Keratinocyte (primary cell): ENCODE data around the gene ITGB2. TPM values are rescaled to one million over a fixed set of nuclear protein-coding genes. Genes with fewer than 3 reads are reported as not detected.
"Not testable (repeated sequence)": the region's sequence is repeated elsewhere in the genome, so short reads cannot be mapped to it uniquely, and the experiment has no call there.

Source experiments
- DNase-seq: peaks from one replicate; pipeline ENCODE4 v3.0.0-alpha.2; 2011; ENCODE audit warnings: low read depth, missing footprints, low spot score
- FAIRE-seq: peaks from 2 replicates; lab custom pipeline; 2011; peaks lifted over from hg19 to GRCh38; lab: Jason Lieb, UNC
- H2AFZ ChIP-seq: 2 replicates; pipeline ENCODE4 v1.6.0; 2012; ENCODE audit warnings: low read length, control low read depth, inconsistent platforms; ENCODE audit not compliant: control insufficient read depth
- H3K27ac ChIP-seq: 2 replicates; pipeline ENCODE4 v1.5.1; 2011; ENCODE audit warnings: low read length; ENCODE audit not compliant: control insufficient read depth, insufficient read depth
- H3K27me3 ChIP-seq: 3 replicates; pipeline ENCODE4 v1.6.0; 2011; ENCODE audit warnings: low read length; ENCODE audit not compliant: control insufficient read depth, insufficient read depth; ENCODE audit errors: extremely low read depth
- H3K36me3 ChIP-seq, 2 experiments: 2 replicates in 1 of 2; 3 replicates in 1 of 2; pipeline ENCODE4 v1.5.1; 2011; ENCODE audit warnings: low read length in 2 of 2, mild to moderate bottlenecking in 1 of 2; ENCODE audit not compliant: control insufficient read depth in 2 of 2, insufficient read depth in 2 of 2; ENCODE audit errors: extremely low read depth in 1 of 2
- H3K4me1 ChIP-seq: 3 replicates; pipeline ENCODE4 v1.5.1; 2011; ENCODE audit warnings: low read length; ENCODE audit not compliant: control insufficient read depth, insufficient read depth; ENCODE audit errors: extremely low read depth
- H3K4me2 ChIP-seq: 3 replicates; pipeline ENCODE4 v1.6.0; 2011; ENCODE audit warnings: low read depth, low read length; ENCODE audit not compliant: control insufficient read depth, insufficient read depth; ENCODE audit errors: extremely low read depth
- H3K4me3 ChIP-seq, 3 experiments: fragments of 200-600 bp in 1 of 3; sonication (generic) in 1 of 3; 2 replicates in 2 of 3; 3 replicates in 1 of 3; pipeline ENCODE4 v1.5.1; 2011 to 2016; ENCODE audit warnings: low read length in 3 of 3, mild to moderate bottlenecking in 3 of 3, control low read depth in 2 of 3, inconsistent platforms in 1 of 3, low read depth in 1 of 3, mixed read lengths in 1 of 3, mixed run types in 1 of 3, moderate library complexity in 1 of 3; ENCODE audit not compliant: control insufficient read depth in 2 of 3, insufficient read depth in 2 of 3; ENCODE audit errors: extremely low read depth in 1 of 3
- H3K79me2 ChIP-seq: 2 replicates; pipeline ENCODE4 v1.6.0; 2012; ENCODE audit warnings: low read length; ENCODE audit not compliant: control insufficient read depth, insufficient read depth
- H3K9ac ChIP-seq: 3 replicates; pipeline ENCODE4 v1.6.0; 2011; ENCODE audit warnings: low read length; ENCODE audit not compliant: control insufficient read depth, insufficient read depth; ENCODE audit errors: extremely low read depth
- H3K9me1 ChIP-seq: 3 replicates; pipeline ENCODE4 v1.6.0; 2011; ENCODE audit warnings: low read length; ENCODE audit not compliant: control insufficient read depth, insufficient read depth; ENCODE audit errors: extremely low read depth
- H3K9me3 ChIP-seq: 2 replicates; pipeline ENCODE4 v1.5.1; 2012; ENCODE audit warnings: low read depth, low read length; ENCODE audit not compliant: control insufficient read depth
- H4K20me1 ChIP-seq: 3 replicates; pipeline ENCODE4 v1.6.0; 2011; ENCODE audit warnings: low read length; ENCODE audit not compliant: control insufficient read depth, insufficient read depth; ENCODE audit errors: extremely low read depth
- EZH2 ChIP-seq: IDR thresholded peaks from one replicate; pipeline ENCODE4 v1.6.1; 2012; ENCODE audit warnings: inconsistent platforms, mild to moderate bottlenecking, low read length, moderate library complexity
- dilution Hi-C: fragments of 300-500 bp; cut with MboI; formaldehyde crosslinking; loops from one replicate; pipeline ENCODE4 v1.7.0; 2020; ENCODE audit warnings: low sequenced_read_pairs; ENCODE audit not compliant: extremely low pct_ligation_motif_present
- polyA plus RNA-seq, 5 experiments: library from polyadenylated mRNA; depleted of rRNA in 3 of 5; stranded (reverse) in 3 of 5; stranded (forward) in 1 of 5; unstranded in 1 of 5; fragments of >200 nt; gene quantifications; 1 replicate in 1 of 5; 2 replicates in 3 of 5; 3 replicates in 1 of 5; pipeline versions ENCODE4 v1.2.1 to v1.2.3, GENCODE V29; 2011 to 2012; ENCODE audit warnings: missing spikeins in 2 of 5, low read depth in 1 of 5, low replicate concordance in 1 of 5
- TF ChIP-seq, protein P1 (sequence below), 3 experiments: IDR thresholded peaks in 1 of 3; conservative IDR thresholded peaks in 1 of 3; optimal IDR thresholded peaks in 1 of 3; 2 replicates in 2 of 3; 3 replicates in 1 of 3; pipeline versions ENCODE3 to v1.5.1; 2011; ENCODE audit warnings: low read length in 3 of 3, mild to moderate bottlenecking in 3 of 3, moderate library complexity in 2 of 3, control low read depth in 1 of 3, inconsistent platforms in 1 of 3; ENCODE audit not compliant: insufficient read depth in 2 of 3; ENCODE audit errors: extremely low read depth in 1 of 3

ITGB2 gene
- polyA plus RNA-seq, 1 donor (not counting 4 experiments of a cell fraction or from before 2014, with no cell fraction given): 0.55 TPM

- H3K9ac ChIP-seq: no peak overlapping the region
- no peak overlapping the region for H3K4me3 ChIP-seq
- DNase-seq (no peak), FAIRE-seq (no peak)
- TF ChIP-seq, protein P1, sequence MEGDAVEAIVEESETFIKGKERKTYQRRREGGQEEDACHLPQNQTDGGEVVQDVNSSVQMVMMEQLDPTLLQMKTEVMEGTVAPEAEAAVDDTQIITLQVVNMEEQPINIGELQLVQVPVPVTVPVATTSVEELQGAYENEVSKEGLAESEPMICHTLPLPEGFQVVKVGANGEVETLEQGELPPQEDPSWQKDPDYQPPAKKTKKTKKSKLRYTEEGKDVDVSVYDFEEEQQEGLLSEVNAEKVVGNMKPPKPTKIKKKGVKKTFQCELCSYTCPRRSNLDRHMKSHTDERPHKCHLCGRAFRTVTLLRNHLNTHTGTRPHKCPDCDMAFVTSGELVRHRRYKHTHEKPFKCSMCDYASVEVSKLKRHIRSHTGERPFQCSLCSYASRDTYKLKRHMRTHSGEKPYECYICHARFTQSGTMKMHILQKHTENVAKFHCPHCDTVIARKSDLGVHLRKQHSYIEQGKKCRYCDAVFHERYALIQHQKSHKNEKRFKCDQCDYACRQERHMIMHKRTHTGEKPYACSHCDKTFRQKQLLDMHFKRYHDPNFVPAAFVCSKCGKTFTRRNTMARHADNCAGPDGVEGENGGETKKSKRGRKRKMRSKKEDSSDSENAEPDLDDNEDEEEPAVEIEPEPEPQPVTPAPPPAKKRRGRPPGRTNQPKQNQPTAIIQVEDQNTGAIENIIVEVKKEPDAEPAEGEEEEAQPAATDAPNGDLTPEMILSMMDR (optimal IDR thresholded peaks at IDR 0.05 in 1 of 3, IDR thresholded peaks at IDR 0.05 in 1 of 3, conservative IDR thresholded peaks at IDR 0.05 in 1 of 3; ENCODE audit: extremely low read depth in 1 of 3, insufficient read depth in 2 of 3, low read length in 3 of 3): no peak
- no peak for TF ChIP-seq EZH2
- no peaks in the 10 kb centered on the region for H3K79me2 ChIP-seq
- H2AFZ ChIP-seq: no peak overlapping the region
- dilution Hi-C loops: no loop called here
- H3K4me1 ChIP-seq: peaks cover 29% of the 10 kb centered on the region
- no peaks in the 10 kb centered on the region for H4K20me1 ChIP-seq
- no peak overlapping the region for H3K27ac ChIP-seq
- no peaks in the 10 kb centered on the region for H3K9me1 ChIP-seq
- no peaks in the 10 kb centered on the region for H3K36me3 ChIP-seq
- H3K27me3 ChIP-seq: peaks cover 15% of the 10 kb centered on the region
- H3K4me2 ChIP-seq: no peak overlapping the region
- H3K9me3 ChIP-seq: no peaks in the 10 kb centered on the region
Observed at GRCh38 chr21:44881198-44881872, 39.4 kb downstream of the ITGB2 start.

GRCh38 chr21:44880405-44881197, 40.1 kb downstream of the ITGB2 start:
- DNase-seq (no peak), FAIRE-seq (no peak)
- Histone ChIP-seq H3K4me2 (no peak overlapping the region), H3K79me2 (no peaks in the 10 kb centered on the region), H3K9me3 (no peaks in the 10 kb centered on the region), H3K4me1 (peaks cover 29% of the 10 kb centered on the region), H3K36me3 (no peaks in the 10 kb centered on the region), H3K4me3 (no peak overlapping the region), H3K27ac (no peak overlapping the region), H4K20me1 (no peaks in the 10 kb centered on the region), H3K27me3 (peaks cover 7% of the 10 kb centered on the region), H2AFZ (no peak overlapping the region), H3K9ac (no peak overlapping the region), H3K9me1 (no peaks in the 10 kb centered on the region)
- dilution Hi-C loops: no loop called here
- TF ChIP-seq, protein P1 (optimal IDR thresholded peaks at IDR 0.05 in 1 of 3, IDR thresholded peaks at IDR 0.05 in 1 of 3, conservative IDR thresholded peaks at IDR 0.05 in 1 of 3; ENCODE audit: extremely low read depth in 1 of 3, insufficient read depth in 2 of 3, low read length in 3 of 3): no peak
- no peak for TF ChIP-seq EZH2

- H3K4me3 ChIP-seq, dilution Hi-C loops: not testable (repeated sequence)
- peaks cover 39% of the 10 kb centered on the region for H3K4me1 ChIP-seq
Observed at GRCh38 chr21:44879238-44879637, 41.5 kb downstream of the ITGB2 start.

More at GRCh38 chr21:44879238-44879637, 41.5 kb downstream of the ITGB2 start:
- not testable (repeated sequence) for FAIRE-seq, H3K79me2 ChIP-seq, H3K9me1 ChIP-seq, H2AFZ ChIP-seq, H3K4me2 ChIP-seq, DNase-seq, H4K20me1 ChIP-seq, H3K9ac ChIP-seq, H3K36me3 ChIP-seq, H3K27ac ChIP-seq, H3K27me3 ChIP-seq, H3K9me3 ChIP-seq
